Large intestine (tissue), 3 donors: Measurements from ENCODE around the gene AFG1L. TPM values are rescaled to one million over a fixed set of nuclear protein-coding genes. Genes with fewer than 3 reads are reported as not detected.
"Not testable (repeated sequence)": the region's sequence is repeated elsewhere in the genome, so short reads cannot be mapped to it uniquely, and the experiment has no call there.

ENCODE experiments used
- DNase-seq, 2 donors: peaks; one replicate each; pipeline versions ENCODE4 v3.0.0 to v3.0.0-alpha.2; 2013
- H3K27ac ChIP-seq: one replicate; pipeline ENCODE4 v1.5.1; 2013; ENCODE audit warnings: low read length
- H3K27me3 ChIP-seq: 2 replicates; pipeline ENCODE4 v1.6.1; 2013; ENCODE audit warnings: low read length; ENCODE audit not compliant: control insufficient read depth, insufficient read depth
- H3K36me3 ChIP-seq: 2 replicates; pipeline ENCODE4 v1.6.1; 2013; ENCODE audit warnings: low read length; ENCODE audit not compliant: control insufficient read depth, insufficient read depth
- H3K4me1 ChIP-seq: one replicate; pipeline ENCODE4 v1.6.1; 2013; ENCODE audit warnings: low read length; ENCODE audit not compliant: control insufficient read depth, insufficient read depth
- H3K4me3 ChIP-seq: one replicate; pipeline ENCODE4 v1.5.1; 2013; ENCODE audit warnings: low read length
- H3K9me3 ChIP-seq: one replicate; pipeline ENCODE4 v1.6.1; 2013; ENCODE audit warnings: mild to moderate bottlenecking, low read depth, low read length, moderate library complexity; ENCODE audit not compliant: control insufficient read depth
- WGBS: methylation state at CpG from one replicate; pipeline ENCODE4 v1.1.5; 2013; ENCODE audit warnings: low lambda C conversion rate; ENCODE audit not compliant: insufficient coverage; 5-methylcytosine and 5-hydroxymethylcytosine counted together
- polyA plus RNA-seq: library from polyadenylated mRNA; unstranded; fragments of 120-200 nt; gene quantifications from one replicate; pipeline ENCODE4 v1.2.1, GENCODE V29; 2013

The AFG1L gene
- polyA plus RNA-seq, 1 donor: 9.5 TPM

- H3K27ac ChIP-seq: no peak overlapping the region
- no peaks in the 10 kb centered on the region for H3K9me3 ChIP-seq
- no peaks in the 10 kb centered on the region for H3K36me3 ChIP-seq
- whole genome bisulfite sequencing: no CpG with 5 or more reads among the region's 7 CpGs
- no peak for DNase-seq
- H3K4me1 ChIP-seq: peaks cover 15% of the 10 kb centered on the region
- H3K27me3 ChIP-seq: no peaks in the 10 kb centered on the region
- no peak overlapping the region for H3K4me3 ChIP-seq
These were observed 260.7 kb downstream of the AFG1L start for GRCh38 chr6:108555399-108556052.

GRCh38 chr6:108556250-108556649 is 261.4 kb downstream of the AFG1L start:
- WGBS: no CpG with 5 or more reads among the region's 5 CpGs
- peaks cover 15% of the 10 kb centered on the region for H3K4me1 ChIP-seq
- no peak overlapping the region for H3K4me3 ChIP-seq
- H3K27ac ChIP-seq: peak overlapping the region; percentile 3
- H3K27me3 ChIP-seq: no peaks in the 10 kb centered on the region
- no peaks in the 10 kb centered on the region for H3K9me3 ChIP-seq
- H3K36me3 ChIP-seq: no peaks in the 10 kb centered on the region
- DNase-seq: peak in 1 of 2 donors; percentile 39

GRCh38 chr6:108556866-108557493 is 262.1 kb downstream of the AFG1L start:
- H3K4me3 ChIP-seq: peak overlapping the region; percentile 50
- no peaks in the 10 kb centered on the region for H3K36me3 ChIP-seq
- H3K27me3 ChIP-seq: no peaks in the 10 kb centered on the region
- peak in 1 of 2 donors; percentile 45 for DNase-seq
- WGBS: no CpG with 5 or more reads among the region's 16 CpGs
- H3K27ac ChIP-seq: peak overlapping the region; percentile 67
- no peaks in the 10 kb centered on the region for H3K9me3 ChIP-seq
- H3K4me1 ChIP-seq: peaks cover 15% of the 10 kb centered on the region

GRCh38 chr6:108557494-108558371 is 262.9 kb downstream of the AFG1L start:
- Histone ChIP-seq H3K9me3 (no peaks in the 10 kb centered on the region), H3K4me1 (peaks cover 17% of the 10 kb centered on the region), H3K27ac (peak overlapping the region; percentile 99), H3K4me3 (peak overlapping the region; percentile 73), H3K36me3 (no peaks in the 10 kb centered on the region), H3K27me3 (no peaks in the 10 kb centered on the region)
- peak; percentile 69 to 81 for DNase-seq
- no CpG with 5 or more reads among the region's 105 CpGs for WGBS

- peak overlapping the region; percentile 73 for H3K4me3 ChIP-seq
- H3K36me3 ChIP-seq: no peaks in the 10 kb centered on the region
- DNase-seq: peak; percentile 99 to 100
- H3K27ac ChIP-seq: peak overlapping the region; percentile 99
- H3K4me1 ChIP-seq: peaks cover 25% of the 10 kb centered on the region
- H3K9me3 ChIP-seq: no peaks in the 10 kb centered on the region
- 0% methylated on average over 4 of the region's 58 CpGs for WGBS
- H3K27me3 ChIP-seq: no peaks in the 10 kb centered on the region
These were observed 263.7 kb downstream of the AFG1L start for GRCh38 chr6:108558372-108559096.

- H3K4me3 ChIP-seq: peak overlapping the region; percentile 95
- no peaks in the 10 kb centered on the region for H3K9me3 ChIP-seq
- peaks cover 30% of the 10 kb centered on the region for H3K4me1 ChIP-seq
- DNase-seq: peak; percentile 88 to 95
- H3K36me3 ChIP-seq: no peaks in the 10 kb centered on the region
- no peaks in the 10 kb centered on the region for H3K27me3 ChIP-seq
- no CpG with 5 or more reads among the region's 84 CpGs for WGBS
- peak overlapping the region; percentile 100 for H3K27ac ChIP-seq
These were observed 264.4 kb downstream of the AFG1L start for GRCh38 chr6:108559097-108559883.

- peak overlapping the region; percentile 95 for H3K4me3 ChIP-seq
- no peaks in the 10 kb centered on the region for H3K27me3 ChIP-seq
- H3K27ac ChIP-seq: peak overlapping the region; percentile 100
- no peaks in the 10 kb centered on the region for H3K9me3 ChIP-seq
- H3K36me3 ChIP-seq: no peaks in the 10 kb centered on the region
- H3K4me1 ChIP-seq: peaks cover 36% of the 10 kb centered on the region
- peak in 1 of 2 donors; percentile 83 for DNase-seq
- WGBS: no CpG with 5 or more reads among the region's 64 CpGs
These were observed 265.1 kb downstream of the AFG1L start for GRCh38 chr6:108559884-108560462.

GRCh38 chr6:108560463-108561308 is 265.8 kb downstream of the AFG1L start, which contains the start of gene FOXO3:
Gene FOXO3 (plus strand): TSS chr6:108560917. CDS start chr6:108561209, 292 bp downstream.
- Histone ChIP-seq H3K27ac (peak within 1 kb of the TSS; percentile 100), H3K9me3 (no peaks in the 10 kb centered on the region), H3K27me3 (no peaks in the 10 kb centered on the region), H3K4me3 (peak within 1 kb of the TSS; percentile 95), H3K4me1 (peaks cover 39% of the 10 kb centered on the region), H3K36me3 (no peaks in the 10 kb centered on the region)
- peak; percentile 89 to 95 for DNase-seq
- no CpG with 5 or more reads among the region's 110 CpGs for WGBS

GRCh38 chr6:108561309-108561647 is 266.4 kb downstream of the AFG1L start:
- no CpG with 5 or more reads among the region's 40 CpGs for WGBS
- not testable (repeated sequence) for H3K27me3 ChIP-seq

More at GRCh38 chr6:108561309-108561647, 266.4 kb downstream of the AFG1L start:
- DNase-seq, H3K36me3 ChIP-seq, H3K9me3 ChIP-seq: not testable (repeated sequence)
- Histone ChIP-seq H3K4me1 (peaks cover 39% of the 10 kb centered on the region), H3K27ac (peak overlapping the region; percentile 73), H3K4me3 (peak overlapping the region; percentile 89)
